ENCODE measurements around the gene ZPLD1. TPM values are rescaled to one million over a fixed set of nuclear protein-coding genes. Genes with fewer than 3 reads are reported as not detected.

The ZPLD1 gene
- total and polyA plus RNA-seq, 2 of the 4 experiments (the other 2 are of a cell fraction): under 0.01 to 0.03 TPM

DNA sequence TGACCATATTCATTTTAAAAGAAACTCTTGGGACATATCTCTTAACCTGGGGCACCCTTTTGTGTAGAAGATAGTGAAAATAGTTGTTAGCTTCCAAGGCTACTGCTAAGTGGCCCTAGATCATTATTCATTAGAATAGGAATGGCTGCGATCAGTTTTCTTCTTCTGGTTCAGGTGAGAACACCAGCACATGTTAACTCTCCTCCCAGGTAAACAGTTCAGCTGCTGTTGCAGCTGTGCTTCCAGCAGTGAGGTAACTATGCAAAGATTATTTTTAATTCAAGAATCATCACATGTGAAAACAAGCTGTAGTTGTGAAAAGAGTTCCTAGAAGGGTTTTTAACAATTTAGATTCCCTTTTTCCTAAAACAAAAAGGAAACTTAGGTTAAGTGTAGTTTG, 43.3 kb downstream of the ZPLD1 start:
- H2AFZ ChIP-seq (replicated peaks; ENCODE audit: low read length, poor library complexity): no peak overlapping the region
- POLR2A ChIA-PET (ENCODE audit: unreplicated experiment): no interaction called here
- ATAC-seq (ENCODE audit: low read depth): no peak
- DNase-seq: no peak
- H3K9me3 ChIP-seq (ENCODE audit: control insufficient read depth, insufficient read depth, low read length): no peaks in the 10 kb centered on the region
- H4K20me1 ChIP-seq (ENCODE audit: insufficient read depth, low read length): no peaks in the 10 kb centered on the region
- intact Hi-C loops (cut with micrococcal nuclease) (no loop called here), dilution Hi-C loops (cut with HindIII; ENCODE audit: low sequenced_read_pairs, unreplicated experiment) (no loop called here), in situ Hi-C loops (cut with MboI; ENCODE audit: low sequenced_read_pairs) (no loop called here)
- no peak overlapping the region for H4K8ac ChIP-seq (ENCODE audit: low read depth in 2 of 2, low read length in 2 of 2)
- no peak overlapping the region for H2BK5ac ChIP-seq (ENCODE audit: low read depth, low read length, poor library complexity, severe bottlenecking)
- H3K56ac ChIP-seq (ENCODE audit: extremely low read depth, insufficient read depth, low read length): no peak overlapping the region
- no peak overlapping the region for H3K14ac ChIP-seq (replicated peaks; ENCODE audit: low read depth, low read length)
- no peaks in the 10 kb centered on the region for H3K4me1 ChIP-seq (ENCODE audit: control insufficient read depth, insufficient read depth, low read length)
- no peak overlapping the region for H3K27ac ChIP-seq (ENCODE audit: insufficient read depth, low read length)
- no peak overlapping the region for H2BK15ac ChIP-seq (ENCODE audit: low read depth, low read length)
- H3K9me1 ChIP-seq (ENCODE audit: insufficient read depth, low read length): no peaks in the 10 kb centered on the region
- no peak overlapping the region for H3K18ac ChIP-seq (ENCODE audit: low read depth, low read length)
- no peak overlapping the region for H2AK9ac ChIP-seq (replicated peaks; ENCODE audit: low read depth, low read length, poor library complexity)
- no peak overlapping the region for H3K4me3 ChIP-seq (ENCODE audit: insufficient read depth, low read depth, low read length)
- no CpG with 5 or more reads among the region's 1 CpG for WGBS, 2 experiments (ENCODE audit: extremely low coverage in 2 of 2, insufficient read length in 1 of 2)
- no peak overlapping the region for H3K4me2 ChIP-seq (ENCODE audit: low read depth, low read length)
- no peak overlapping the region for H3K9ac ChIP-seq (ENCODE audit: low read depth, low read length)
- H3K23ac ChIP-seq (ENCODE audit: low read depth, low read length): no peak overlapping the region
- H4K5ac ChIP-seq (ENCODE audit: low read depth, low read length): no peak overlapping the region
- no peak for TF ChIP-seq BHLHE40 (IDR thresholded peaks at IDR 0.05; ENCODE audit: low read depth, low read length)
- TF ChIP-seq MAFK (IDR thresholded peaks at IDR 0.05; ENCODE audit: low read depth, low read length): no peak
- no peak for TF ChIP-seq RFX5 (IDR thresholded peaks at IDR 0.05; ENCODE audit: low read depth, low read length)
- TF ChIP-seq CEBPB (IDR thresholded peaks at IDR 0.05; ENCODE audit: low read depth, low read length): no peak
- no peak for TF ChIP-seq RCOR1 (IDR thresholded peaks at IDR 0.05; ENCODE audit: insufficient replicate concordance, low read length)
- TF ChIP-seq MXI1 (IDR thresholded peaks at IDR 0.05; ENCODE audit: borderline replicate concordance, low read depth, low read length): no peak
- no peak for TF ChIP-seq POLR2A (IDR thresholded peaks at IDR 0.05; ENCODE audit: low read depth, low read length)
- CTCF ChIA-PET: no interaction called here
- no peak overlapping the region for H2BK20ac ChIP-seq (ENCODE audit: low read depth, low read length)
- H2BK120ac ChIP-seq (ENCODE audit: low read depth, low read length): no peak overlapping the region
- H3K36me3 ChIP-seq (ENCODE audit: control insufficient read depth, insufficient read depth, low read length): no peaks in the 10 kb centered on the region
- no peak overlapping the region for H2AK5ac ChIP-seq (ENCODE audit: low read depth, low read length)
- H3K79me1 ChIP-seq (ENCODE audit: low read depth in 1 of 2, low read length in 2 of 2): no peaks in the 10 kb centered on the region
- H3K4ac ChIP-seq (ENCODE audit: low read depth, low read length): no peak overlapping the region
- H4K91ac ChIP-seq (ENCODE audit: insufficient read depth, low read depth, low read length): no peak overlapping the region
- H3K27me3 ChIP-seq (ENCODE audit: control insufficient read depth, insufficient read depth, low read length): no peaks in the 10 kb centered on the region
- BruUV-seq (replicated peaks): no TSS peak
